Endodermal cell (in vitro differentiated cells): ENCODE data around the gene SPINT1. TPM values are rescaled to one million over a fixed set of nuclear protein-coding genes. Genes with fewer than 3 reads are reported as not detected.

Source experiments
- DNase-seq: peaks from one replicate; pipeline ENCODE4 v3.0.0-alpha.2; 2017
- H3K27ac ChIP-seq: 2 replicates; pipeline ENCODE4 v1.5.1; 2013; ENCODE audit warnings: mild to moderate bottlenecking, low read depth, low read length, moderate library complexity
- H3K27me3 ChIP-seq: 2 replicates; pipeline ENCODE4 v1.6.1; 2013; ENCODE audit warnings: mild to moderate bottlenecking, low read length, moderate library complexity; ENCODE audit not compliant: insufficient read depth, control insufficient read depth, poor library complexity, severe bottlenecking
- H3K36me3 ChIP-seq: 2 replicates; pipeline ENCODE4 v1.7.0; 2013; ENCODE audit warnings: mild to moderate bottlenecking, low read length, moderate library complexity; ENCODE audit not compliant: control insufficient read depth, insufficient read depth
- H3K4me1 ChIP-seq: one replicate; pipeline ENCODE4 v1.7.0; 2013; ENCODE audit warnings: low read length; ENCODE audit not compliant: control insufficient read depth, insufficient read depth
- H3K4me3 ChIP-seq: 2 replicates; pipeline ENCODE4 v1.5.1; 2013; ENCODE audit warnings: mild to moderate bottlenecking, low read length, moderate library complexity
- H3K9ac ChIP-seq: 2 replicates; pipeline ENCODE4 v1.6.1; 2013; ENCODE audit warnings: mild to moderate bottlenecking, low read length, moderate library complexity; ENCODE audit not compliant: poor library complexity, severe bottlenecking; ENCODE audit errors: extremely low read depth
- H3K9me3 ChIP-seq: 2 replicates; pipeline ENCODE4 v1.6.1; 2013; ENCODE audit warnings: mild to moderate bottlenecking, low read length, moderate library complexity; ENCODE audit not compliant: control insufficient read depth
- H3K27ac Mint-ChIP-seq: 2 replicates; pipeline ENCODE4 v1.8.0; 2020; ENCODE audit warnings: mixed read lengths
- H3K27me3 Mint-ChIP-seq: 2 replicates; pipeline ENCODE4 v1.8.0; 2021; ENCODE audit warnings: mild to moderate bottlenecking, mixed read lengths; ENCODE audit not compliant: insufficient read depth
- H3K36me3 Mint-ChIP-seq: 2 replicates; pipeline ENCODE4 v1.8.0; 2020; ENCODE audit warnings: low read depth, mixed read lengths
- H3K4me1 Mint-ChIP-seq: 2 replicates; pipeline ENCODE4 v1.8.0; 2020; ENCODE audit warnings: mixed read lengths
- H3K4me3 Mint-ChIP-seq: 2 replicates; pipeline ENCODE4 v1.8.0; 2020; ENCODE audit warnings: mild to moderate bottlenecking, moderate library complexity, mixed read lengths
- H3K9me3 Mint-ChIP-seq: 2 replicates; pipeline ENCODE4 v1.8.0; 2020; ENCODE audit warnings: mild to moderate bottlenecking, mixed read lengths
- WGBS, 2 experiments: methylation state at CpG; one replicate each; pipeline versions ENCODE4 v1.1.5 to v1.1.7; 2013; ENCODE audit warnings: missing lambda C conversion rate in 2 of 2, mixed read lengths in 1 of 2; ENCODE audit not compliant: insufficient coverage in 1 of 2, insufficient read length in 1 of 2; 5-methylcytosine and 5-hydroxymethylcytosine counted together
- total RNA-seq, 2 donors: library from RNA; stranded (reverse); fragmentation: NEBNext Ultra II Directional in 1 of 2; extraction: Animal tissue kit (Norgen Biotek cat#: 25700) in 1 of 2; gene quantifications; 2 replicates in 1 of 2; 3 replicates in 1 of 2; pipeline ENCODE4 v1.2.1, GENCODE V29; 2021
- TF ChIP-seq, protein P1 (sequence below): fragments of 200-600 bp; sonication (generic); conservative IDR thresholded peaks from 2 replicates; pipeline ENCODE4 v1.5.0; 2021; ENCODE audit warnings: antibody characterized with exemption, mild to moderate bottlenecking

SPINT1 gene
- total RNA-seq, 2 donors from 2014 or later: 129 to 141 TPM

DNA sequence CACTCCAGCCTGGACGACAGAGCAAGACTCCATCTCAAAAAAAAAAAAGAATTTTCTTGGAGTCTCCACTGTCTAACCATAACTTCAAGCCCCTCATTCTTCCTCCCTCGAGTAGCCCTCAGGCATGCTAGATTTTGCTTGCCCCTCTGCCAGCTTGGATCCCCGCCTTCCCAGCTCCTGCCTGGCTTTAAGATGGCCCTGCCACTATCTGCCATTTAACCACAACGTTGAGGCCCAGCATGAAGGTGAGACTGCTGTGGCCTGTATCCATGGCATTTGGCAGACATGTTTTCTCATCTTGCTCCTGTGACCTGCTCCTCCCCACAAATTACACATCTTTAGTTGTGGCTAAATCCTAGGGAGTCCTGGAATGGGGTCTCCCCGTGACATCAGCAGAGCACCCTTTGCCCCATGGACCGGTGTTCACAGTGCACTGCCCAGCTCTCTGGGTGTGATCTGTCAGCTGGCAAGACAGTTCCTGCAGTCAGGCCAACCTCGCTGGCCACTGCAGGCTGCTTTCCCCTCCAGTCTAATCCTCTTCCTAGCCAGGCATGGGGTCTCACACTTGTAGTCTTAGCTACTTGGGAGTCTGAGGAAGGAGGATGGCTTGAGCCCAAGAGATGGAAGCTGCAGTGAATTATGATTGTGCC, 60.8 kb downstream of the SPINT1 start:
- H3K4me3 Mint-ChIP-seq: no peak overlapping the region
- peak overlapping the region; percentile 48 for H3K27ac Mint-ChIP-seq
- H3K27me3 Mint-ChIP-seq: no peaks in the 10 kb centered on the region
- no peaks in the 10 kb centered on the region for H3K4me1 Mint-ChIP-seq
- H3K27me3 ChIP-seq: no peaks in the 10 kb centered on the region
- 95 to 100% methylated on average over 4 to 7 of the region's 7 CpGs for WGBS, 2 experiments
- H3K36me3 ChIP-seq: peaks cover 50% of the 10 kb centered on the region
- peaks cover 40% of the 10 kb centered on the region for H3K36me3 Mint-ChIP-seq
- no peak for DNase-seq
- no peak overlapping the region for H3K4me3 ChIP-seq
- no peaks in the 10 kb centered on the region for H3K9me3 ChIP-seq
- H3K9ac ChIP-seq: no peak overlapping the region
- TF ChIP-seq, protein P1, sequence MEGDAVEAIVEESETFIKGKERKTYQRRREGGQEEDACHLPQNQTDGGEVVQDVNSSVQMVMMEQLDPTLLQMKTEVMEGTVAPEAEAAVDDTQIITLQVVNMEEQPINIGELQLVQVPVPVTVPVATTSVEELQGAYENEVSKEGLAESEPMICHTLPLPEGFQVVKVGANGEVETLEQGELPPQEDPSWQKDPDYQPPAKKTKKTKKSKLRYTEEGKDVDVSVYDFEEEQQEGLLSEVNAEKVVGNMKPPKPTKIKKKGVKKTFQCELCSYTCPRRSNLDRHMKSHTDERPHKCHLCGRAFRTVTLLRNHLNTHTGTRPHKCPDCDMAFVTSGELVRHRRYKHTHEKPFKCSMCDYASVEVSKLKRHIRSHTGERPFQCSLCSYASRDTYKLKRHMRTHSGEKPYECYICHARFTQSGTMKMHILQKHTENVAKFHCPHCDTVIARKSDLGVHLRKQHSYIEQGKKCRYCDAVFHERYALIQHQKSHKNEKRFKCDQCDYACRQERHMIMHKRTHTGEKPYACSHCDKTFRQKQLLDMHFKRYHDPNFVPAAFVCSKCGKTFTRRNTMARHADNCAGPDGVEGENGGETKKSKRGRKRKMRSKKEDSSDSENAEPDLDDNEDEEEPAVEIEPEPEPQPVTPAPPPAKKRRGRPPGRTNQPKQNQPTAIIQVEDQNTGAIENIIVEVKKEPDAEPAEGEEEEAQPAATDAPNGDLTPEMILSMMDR: no peak
- H3K9me3 Mint-ChIP-seq: no peaks in the 10 kb centered on the region
- H3K27ac ChIP-seq: no peak overlapping the region
- H3K4me1 ChIP-seq: no peaks in the 10 kb centered on the region

- Histone ChIP-seq H3K36me3 (peaks cover 35% of the 10 kb centered on the region), H3K4me1 (peaks cover 5% of the 10 kb centered on the region), H3K27ac (peak overlapping the region; percentile 19), H3K4me3 (peak overlapping the region; percentile 66), H3K9me3 (no peaks in the 10 kb centered on the region), H3K27me3 (no peaks in the 10 kb centered on the region), H3K9ac (no peak overlapping the region)
- no peaks in the 10 kb centered on the region for H3K27me3 Mint-ChIP-seq
- no peaks in the 10 kb centered on the region for H3K9me3 Mint-ChIP-seq
- 20 to 36% methylated on average over 13 to 36 of the region's 36 CpGs for WGBS, 2 experiments
- DNase-seq: peak; percentile 97
- no peak overlapping the region for H3K27ac Mint-ChIP-seq
- peaks cover 25% of the 10 kb centered on the region for H3K36me3 Mint-ChIP-seq
- TF ChIP-seq, protein P1: peak; percentile 95
- H3K4me3 Mint-ChIP-seq: peak overlapping the region; percentile 45
- peaks cover 7% of the 10 kb centered on the region for H3K4me1 Mint-ChIP-seq
Measured at GRCh38 chr15:40906091-40906990, 62.5 kb downstream of the SPINT1 start.

GRCh38 chr15:40906991-40907802, 63.3 kb downstream of the SPINT1 start:
- Histone ChIP-seq H3K27ac (no peak overlapping the region), H3K36me3 (peaks cover 30% of the 10 kb centered on the region), H3K4me1 (peaks cover 5% of the 10 kb centered on the region), H3K9ac (no peak overlapping the region), H3K4me3 (peak overlapping the region; percentile 66), H3K27me3 (no peaks in the 10 kb centered on the region), H3K9me3 (no peaks in the 10 kb centered on the region)
- H3K27ac Mint-ChIP-seq: no peak overlapping the region
- H3K27me3 Mint-ChIP-seq: no peaks in the 10 kb centered on the region
- H3K4me1 Mint-ChIP-seq: peaks cover 9% of the 10 kb centered on the region
- DNase-seq: peak; percentile 61
- H3K36me3 Mint-ChIP-seq: peaks cover 25% of the 10 kb centered on the region
- TF ChIP-seq, protein P1: no peak
- WGBS, 2 experiments: 79 to 89% methylated on average over 3 to 20 of the region's 22 CpGs
- H3K4me3 Mint-ChIP-seq: peak overlapping the region; percentile 45
- no peaks in the 10 kb centered on the region for H3K9me3 Mint-ChIP-seq
